GM23338 (cell line): ENCODE measurements around the gene PARD3. TPM values are rescaled to one million over a fixed set of nuclear protein-coding genes. Genes with fewer than 3 reads are reported as not detected.

ENCODE experiments used
- ATAC-seq: fragments of 200-7000 bp; cut with Tn5 transposase; 3 replicates; pipeline ENCODE4 v1.9.1; 2020
- DNase-seq: peaks from one replicate; pipeline ENCODE4 v3.0.0-alpha.2; 2015; ENCODE audit warnings: low spot score
- H2AFZ ChIP-seq: fragments of 200-600 bp; sonication (generic); 2 replicates; pipeline ENCODE4 v1.8.0; 2016; ENCODE audit warnings: antibody characterized with exemption, mild to moderate bottlenecking, moderate library complexity
- H3F3A ChIP-seq: fragments of 200-600 bp; sonication (generic); replicated peaks from 2 replicates; pipeline ENCODE4 v1.8.0; 2017; ENCODE audit warnings: antibody characterized with exemption, mixed run types, low read depth
- H3K27ac ChIP-seq: fragments of 200-600 bp; sonication (generic); 2 replicates; pipeline ENCODE4 v1.6.1; 2016; ENCODE audit warnings: low read depth
- H3K27me3 ChIP-seq: fragments of 200-600 bp; sonication (generic); 2 replicates; pipeline ENCODE4 v1.8.0; 2016; ENCODE audit warnings: mild to moderate bottlenecking, mixed run types, moderate library complexity; ENCODE audit not compliant: insufficient read depth
- H3K36me3 ChIP-seq: fragments of 200-600 bp; sonication (generic); 2 replicates; pipeline ENCODE4 v1.8.0; 2016; ENCODE audit warnings: mild to moderate bottlenecking; ENCODE audit not compliant: insufficient read depth
- H3K4me1 ChIP-seq: fragments of 200-600 bp; sonication (generic); 2 replicates; pipeline ENCODE4 v1.8.0; 2016; ENCODE audit warnings: mild to moderate bottlenecking, moderate library complexity; ENCODE audit not compliant: insufficient read depth
- H3K4me2 ChIP-seq: fragments of 200-600 bp; sonication (generic); 2 replicates; pipeline ENCODE4 v1.7.1; 2017; ENCODE audit warnings: mixed run types
- H3K4me3 ChIP-seq: fragments of 200-600 bp; sonication (generic); 2 replicates; pipeline ENCODE4 v1.6.1; 2016; ENCODE audit warnings: mixed run types
- H3K79me2 ChIP-seq: fragments of 200-600 bp; sonication (generic); replicated peaks from 2 replicates; pipeline ENCODE4 v1.8.0; 2017; ENCODE audit warnings: mild to moderate bottlenecking; ENCODE audit not compliant: insufficient read depth
- H3K9me2 ChIP-seq: fragments of 200-600 bp; sonication (generic); 2 replicates; pipeline ENCODE4 v1.8.0; 2017; ENCODE audit not compliant: insufficient read depth
- H4K20me1 ChIP-seq: fragments of 200-600 bp; sonication (generic); replicated peaks from 2 replicates; pipeline ENCODE4 v1.8.0; 2017; ENCODE audit warnings: mild to moderate bottlenecking; ENCODE audit not compliant: insufficient read depth
- H3K27ac Mint-ChIP-seq: 2 replicates; pipeline ENCODE4 v1.8.0; 2020; ENCODE audit warnings: inconsistent platforms, mild to moderate bottlenecking, moderate library complexity, mixed read lengths
- H3K27me3 Mint-ChIP-seq: 3 replicates; pipeline ENCODE4 v1.8.0; 2022; ENCODE audit warnings: low read depth, mild to moderate bottlenecking, moderate library complexity, mixed read lengths, inconsistent platforms; ENCODE audit not compliant: insufficient read depth, poor library complexity
- H3K36me3 Mint-ChIP-seq: 3 replicates; pipeline ENCODE4 v1.8.0; 2021; ENCODE audit warnings: low read depth, mild to moderate bottlenecking, inconsistent platforms, moderate library complexity, mixed read lengths
- H3K4me1 Mint-ChIP-seq: 3 replicates; pipeline ENCODE4 v1.8.0; 2020; ENCODE audit warnings: mild to moderate bottlenecking, inconsistent platforms, mixed read lengths
- H3K4me3 Mint-ChIP-seq: 3 replicates; pipeline ENCODE4 v1.8.0; 2021; ENCODE audit warnings: moderate library complexity, mild to moderate bottlenecking, inconsistent platforms, mixed read lengths
- H3K9me3 Mint-ChIP-seq: 3 replicates; pipeline ENCODE4 v1.8.0; 2020; ENCODE audit warnings: moderate library complexity, mild to moderate bottlenecking, inconsistent platforms, mixed read lengths
- CREB1 ChIP-seq: fragments of 250-450 bp; sonication (Bioruptor Pico); IDR thresholded peaks from 2 replicates; pipeline ENCODE4 v1.5.0; 2020; ENCODE audit warnings: low read depth, mild to moderate bottlenecking, moderate library complexity
- CTCF ChIP-seq, 2 experiments: fragments of 200-600 bp in 1 of 2; sonication (generic) in 1 of 2; conservative IDR thresholded peaks; 2 replicates each; pipeline versions ENCODE4 v1.5.1 to v1.6.1; 2016 to 2017; ENCODE audit warnings: antibody characterized with exemption in 2 of 2, low read depth in 2 of 2, mild to moderate bottlenecking in 2 of 2, moderate library complexity in 1 of 2
- ETS1 ChIP-seq: IDR thresholded peaks from 2 replicates; pipeline ENCODE4 v1.6.1; 2016; ENCODE audit warnings: antibody characterized with exemption
- EZH2 ChIP-seq: fragments of 200-600 bp; sonication (generic); IDR thresholded peaks from one replicate; pipeline ENCODE4 v1.8.0; 2017; ENCODE audit warnings: antibody characterized with exemption, mild to moderate bottlenecking, low read depth; ENCODE audit not compliant: unreplicated experiment
- EZH2phosphoT487 ChIP-seq: fragments of 200-600 bp; sonication (generic); IDR thresholded peaks from one replicate; pipeline ENCODE4 v1.8.1; 2018; ENCODE audit warnings: antibody characterized with exemption; ENCODE audit not compliant: unreplicated experiment
- JUNB ChIP-seq: IDR thresholded peaks from one replicate; pipeline ENCODE4 v1.6.1; 2016; ENCODE audit warnings: antibody characterized with exemption; ENCODE audit not compliant: unreplicated experiment
- NANOG ChIP-seq: IDR thresholded peaks from 2 replicates; pipeline ENCODE4 v1.6.1; 2016; ENCODE audit warnings: antibody characterized with exemption, borderline replicate concordance
- REST ChIP-seq: IDR thresholded peaks from one replicate; pipeline ENCODE4 v1.6.1; 2018; ENCODE audit warnings: antibody characterized with exemption; ENCODE audit not compliant: unreplicated experiment
- STAT1 ChIP-seq: IDR thresholded peaks from one replicate; pipeline ENCODE4 v1.6.1; 2016; ENCODE audit warnings: antibody characterized with exemption; ENCODE audit not compliant: unreplicated experiment
- ZNF114 ChIP-seq: fragments of 250-450 bp; sonication (Bioruptor Pico); IDR thresholded peaks from 2 replicates; pipeline ENCODE4 v1.5.0; 2020; ENCODE audit warnings: mild to moderate bottlenecking, moderate library complexity
- ZNF331 ChIP-seq: fragments of 250-450 bp; sonication (Bioruptor Pico); IDR thresholded peaks from 2 replicates; pipeline ENCODE4 v1.5.0; 2020; ENCODE audit warnings: low read depth, mild to moderate bottlenecking, moderate library complexity
- ZNF462 ChIP-seq: fragments of 250-450 bp; sonication (Bioruptor Pico); IDR thresholded peaks from 2 replicates; pipeline ENCODE4 v1.5.0; 2020; ENCODE audit warnings: mild to moderate bottlenecking, moderate library complexity
- polyA plus RNA-seq: library from polyadenylated mRNA; unstranded; fragments of >200 nt; fragmentation: Nextera tagmentation; extraction: Ambion mirVana; gene quantifications from 2 replicates; pipeline ENCODE4 v1.2.1, GENCODE V29; 2016
- total RNA-seq: library from RNA; depleted of rRNA; stranded (reverse); fragments of >200 nt; shearing (Covaris generic); gene quantifications from 2 replicates; pipeline ENCODE4 v1.2.3, GENCODE V29; 2014

PARD3 gene
- total and polyA plus RNA-seq, 2 experiments from 2014 or later = 30.2 to 51.4 TPM

GRCh38 chr10:34420795-34421194, 394.3 kb downstream of the PARD3 start:
- Mint-ChIP-seq H3K4me1 (peaks cover 63% of the 10 kb centered on the region), H3K27ac (peak overlapping the region; percentile 78; the same call in 1 of the 2 replicates), H3K9me3 (no peaks in the 10 kb centered on the region), H3K27me3 (peaks cover 2% of the 10 kb centered on the region), H3K36me3 (no peaks in the 10 kb centered on the region), H3K4me3 (no peak overlapping the region)
- Histone ChIP-seq H3K4me1 (peaks cover 39% of the 10 kb centered on the region), H2AFZ (no peak overlapping the region), H3K79me2 (peaks cover 18% of the 10 kb centered on the region), H3K27ac (no peak overlapping the region), H3F3A (no peaks in the 10 kb centered on the region), H3K27me3 (no peaks in the 10 kb centered on the region), H3K4me2 (peak overlapping the region; percentile 42), H4K20me1 (no peaks in the 10 kb centered on the region), H3K9me2 (no peaks in the 10 kb centered on the region), H3K4me3 (no peak overlapping the region), H3K36me3 (no peaks in the 10 kb centered on the region)
- DNase-seq (no peak), ATAC-seq (no peak)
- no peak for TF ChIP-seq EZH2
- no peak for TF ChIP-seq CTCF (conservative IDR thresholded peaks at IDR 0.05; ENCODE audit: low read depth in 2 of 2)
- TF ChIP-seq ZNF462 (CRISPR knock-in tag) = no peak
- no peak for TF ChIP-seq JUNB
- no peak for TF ChIP-seq STAT1
- no peak for TF ChIP-seq REST
- no peak for TF ChIP-seq ZNF114 (CRISPR knock-in tag)
- no peak for TF ChIP-seq ETS1
- TF ChIP-seq EZH2phosphoT487 = no peak
- no peak for TF ChIP-seq CREB1 (CRISPR knock-in tag)
- no peak for TF ChIP-seq ZNF331 (CRISPR knock-in tag)
- TF ChIP-seq NANOG = no peak
